ENCODE measurements around the gene F8. TPM values are rescaled to one million over a fixed set of nuclear protein-coding genes. Genes with fewer than 3 reads are reported as not detected.

The F8 gene
- total and polyA plus RNA-seq, 7 donors: 13.5 to 31.7 (median 17.6) TPM

DNA sequence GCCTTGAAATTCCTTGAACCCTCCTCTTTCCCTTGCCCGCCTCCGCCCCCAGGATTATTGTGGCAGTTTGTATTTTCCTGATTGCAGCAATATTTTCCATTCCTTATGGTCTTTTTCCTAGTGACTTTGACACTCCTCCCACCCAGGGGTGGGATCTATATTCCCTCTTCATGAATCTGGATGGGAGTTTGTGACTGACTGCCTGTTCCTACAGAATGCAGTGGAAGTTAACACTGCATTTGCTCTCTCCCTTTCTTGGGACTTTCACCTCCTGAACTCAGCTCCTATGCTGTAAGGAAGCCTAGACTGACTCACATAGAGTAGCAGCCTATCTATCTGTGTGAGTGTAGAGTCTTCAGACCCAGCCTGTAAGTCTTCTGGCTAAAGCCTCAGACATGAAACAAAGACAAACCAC lies 6.4 kb upstream of the F8 start:
- TF ChIP-seq, protein P1, sequence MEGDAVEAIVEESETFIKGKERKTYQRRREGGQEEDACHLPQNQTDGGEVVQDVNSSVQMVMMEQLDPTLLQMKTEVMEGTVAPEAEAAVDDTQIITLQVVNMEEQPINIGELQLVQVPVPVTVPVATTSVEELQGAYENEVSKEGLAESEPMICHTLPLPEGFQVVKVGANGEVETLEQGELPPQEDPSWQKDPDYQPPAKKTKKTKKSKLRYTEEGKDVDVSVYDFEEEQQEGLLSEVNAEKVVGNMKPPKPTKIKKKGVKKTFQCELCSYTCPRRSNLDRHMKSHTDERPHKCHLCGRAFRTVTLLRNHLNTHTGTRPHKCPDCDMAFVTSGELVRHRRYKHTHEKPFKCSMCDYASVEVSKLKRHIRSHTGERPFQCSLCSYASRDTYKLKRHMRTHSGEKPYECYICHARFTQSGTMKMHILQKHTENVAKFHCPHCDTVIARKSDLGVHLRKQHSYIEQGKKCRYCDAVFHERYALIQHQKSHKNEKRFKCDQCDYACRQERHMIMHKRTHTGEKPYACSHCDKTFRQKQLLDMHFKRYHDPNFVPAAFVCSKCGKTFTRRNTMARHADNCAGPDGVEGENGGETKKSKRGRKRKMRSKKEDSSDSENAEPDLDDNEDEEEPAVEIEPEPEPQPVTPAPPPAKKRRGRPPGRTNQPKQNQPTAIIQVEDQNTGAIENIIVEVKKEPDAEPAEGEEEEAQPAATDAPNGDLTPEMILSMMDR (IDR thresholded peaks at IDR 0.05): no peak
- 42 to 63% (median 60%) methylated on average over 2 of the region's 2 CpGs for WGBS, 3 donors
- H3K4me3 ChIP-seq: peak overlapping the region; percentile 76

DNA sequence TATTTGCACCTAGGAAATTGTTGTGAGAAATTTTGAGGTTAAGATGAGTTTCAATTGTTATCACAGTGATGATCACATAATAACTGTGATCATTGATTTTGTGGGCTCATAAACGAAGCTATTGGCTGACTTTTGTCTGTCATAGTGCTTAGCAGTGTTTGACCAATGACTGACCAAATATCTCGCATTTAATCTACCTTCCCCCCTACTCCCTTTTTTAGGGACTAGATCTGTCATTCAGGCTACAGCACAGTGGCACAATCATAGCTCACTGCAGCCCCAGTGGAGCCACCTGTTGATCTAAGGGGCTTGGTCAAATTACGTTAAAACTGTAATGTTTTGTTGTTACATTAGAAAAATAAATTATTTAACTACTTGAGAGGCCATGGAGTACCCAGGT lies 5.6 kb upstream of the F8 start:
- Histone ChIP-seq H3K4me1 (no peaks in the 10 kb centered on the region), H3K27me3 (ENCODE audit: insufficient read depth in 3 of 3, low read length in 2 of 3) (no peaks in the 10 kb centered on the region), H3K9me3 (no peaks in the 10 kb centered on the region), H3K27ac (peak overlapping the region; percentile 95), H3K4me3 (peak overlapping the region; percentile 76), H3K36me3 (ENCODE audit: insufficient read depth in 1 of 2, low read depth in 1 of 2) (no peaks in the 10 kb centered on the region)
- no peak for ATAC-seq
- intact Hi-C loops (cut with DNase I): loop anchor here (2.0 to 5.0 kb wide), 2 partner anchors 43 to 44 kb away; partner anchors contain the start of genes BRCC3 (in 2 of the 2), CMC4 (in 2 of the 2) and MTCP1 (in 2 of the 2)
- 7 to 28% (median 9%) methylated on average over 3 of the region's 3 CpGs for WGBS, 3 donors
- DNase-seq: no peak
- TF ChIP-seq, protein P1 (IDR thresholded peaks at IDR 0.05): no peak

More for the DNA sequence above, 6.4 kb upstream of the F8 start:
- H3K4me1 ChIP-seq: no peaks in the 10 kb centered on the region
- no peaks in the 10 kb centered on the region for H3K27me3 ChIP-seq (ENCODE audit: insufficient read depth in 3 of 3, low read length in 2 of 3)
- H3K36me3 ChIP-seq (ENCODE audit: insufficient read depth in 1 of 2, low read depth in 1 of 2): peaks cover 0 to 3% of the 10 kb centered on the region in 2 donors
- DNase-seq (no peak), ATAC-seq (peak in 1 of 4 donors; percentile 29)
- intact Hi-C loops (cut with DNase I): loop anchor here (2.0 to 5.0 kb wide), 2 partner anchors 42 to 43 kb away; partner anchors contain the start of genes BRCC3 (in 2 of the 2), CMC4 (in 2 of the 2) and MTCP1 (in 2 of the 2)
- no peaks in the 10 kb centered on the region for H3K9me3 ChIP-seq
- H3K27ac ChIP-seq: peak overlapping the region; percentile 95

DNA sequence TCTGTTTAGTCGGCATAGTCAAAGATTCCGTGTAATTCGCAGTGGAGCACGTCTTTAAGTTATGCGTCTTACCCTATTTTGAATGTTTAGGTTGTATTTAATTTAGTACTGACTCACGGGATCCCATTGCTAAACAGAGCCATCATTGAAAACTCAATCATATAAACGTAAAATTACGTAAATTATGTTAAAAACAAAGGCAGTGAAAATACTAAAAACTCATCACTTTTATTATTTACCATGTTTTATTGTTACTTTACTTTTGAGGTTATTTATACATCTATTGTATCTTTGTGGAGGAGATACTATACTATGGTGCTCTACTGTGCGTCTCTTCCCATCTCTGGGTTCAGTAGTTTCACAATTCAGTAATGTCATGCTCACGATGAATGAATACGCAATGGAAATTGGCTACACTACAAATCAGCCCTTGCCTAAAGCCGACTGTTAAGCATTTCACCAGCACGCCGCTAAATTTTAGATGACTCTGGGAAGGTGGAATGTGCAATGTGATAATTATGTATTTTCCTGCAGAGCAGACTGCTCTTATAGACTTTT lies 5.1 kb upstream of the F8 start:
- no peak for DNase-seq
- TF ChIP-seq, protein P1 (IDR thresholded peaks at IDR 0.05): no peak
- Histone ChIP-seq H3K27ac (peak overlapping the region; percentile 95), H3K9me3 (no peaks in the 10 kb centered on the region), H3K36me3 (ENCODE audit: insufficient read depth in 1 of 2, low read depth in 1 of 2) (no peaks in the 10 kb centered on the region), H3K27me3 (ENCODE audit: insufficient read depth in 3 of 3, low read length in 2 of 3) (no peaks in the 10 kb centered on the region), H3K4me1 (no peaks in the 10 kb centered on the region), H3K4me3 (peak overlapping the region; percentile 76)
- WGBS, 3 donors: 0 to 36% (median 0%) methylated on average over 14 of the region's 14 CpGs
- peak; percentile 37 to 73 (median 63) for ATAC-seq
- intact Hi-C loops (cut with DNase I): loop anchor here (2.0 to 5.0 kb wide), 2 partner anchors 43 to 45 kb away; partner anchors contain the start of genes BRCC3 (in 2 of the 2), CMC4 (in 2 of the 2) and MTCP1 (in 2 of the 2)

DNA sequence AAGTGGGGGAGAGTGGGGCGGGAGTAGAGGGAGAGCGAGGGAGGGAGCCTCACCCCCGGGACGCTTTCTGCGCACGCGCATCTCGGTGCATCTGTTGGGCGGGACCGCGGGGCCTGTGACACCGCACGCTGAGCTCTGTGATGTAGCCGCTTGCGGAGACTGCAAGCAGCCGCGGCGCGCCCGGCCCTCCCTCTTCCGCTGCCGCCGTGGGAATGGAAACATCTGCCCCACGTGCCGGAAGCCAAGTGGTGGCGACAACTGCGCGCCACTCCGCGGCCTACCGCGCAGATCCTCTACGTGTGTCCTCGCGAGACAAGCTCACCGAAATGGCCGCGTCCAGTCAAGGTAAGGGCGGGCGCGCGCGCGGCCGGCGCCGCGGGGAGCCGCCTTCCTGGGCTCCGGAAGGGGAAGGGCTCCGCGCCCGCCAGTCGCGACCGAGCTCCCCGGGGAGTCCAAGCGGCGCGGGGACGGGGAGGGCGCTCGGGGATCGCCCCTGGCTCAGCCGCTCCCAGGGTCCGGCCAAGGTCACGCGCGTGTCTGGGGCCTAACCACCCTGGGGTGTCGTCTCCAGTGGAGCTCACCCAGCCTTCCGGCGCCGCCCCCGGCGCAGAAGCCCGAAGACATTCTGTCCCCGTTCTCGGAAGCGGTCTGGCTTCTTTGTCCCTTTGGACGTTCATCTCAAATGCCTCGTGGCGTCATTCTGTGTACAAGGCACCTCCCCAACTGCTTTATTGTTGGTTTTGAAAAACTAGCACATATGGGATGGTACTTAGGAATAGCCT lies 4.4 kb upstream of the F8 start, which contains the start of gene FUNDC2:
Gene FUNDC2, plus strand, starts transcription at position 118 of the 782 bp plus-strand sequence. Its CDS starts 95 bp downstream, at position 213.
- no peaks in the 10 kb centered on the region for H3K27me3 ChIP-seq (ENCODE audit: insufficient read depth in 3 of 3, low read length in 2 of 3)
- 0 to 31% (median 1%) methylated on average over 13 to 82 of the region's 82 CpGs for WGBS, 3 donors
- no peaks in the 10 kb centered on the region for H3K9me3 ChIP-seq
- intact Hi-C loops (cut with DNase I): loop anchor here in 1 of 2 donors (5.0 kb wide), 1 partner anchor 45 kb away; the partner anchor contains the start of genes BRCC3, CMC4 and MTCP1
- H3K4me3 ChIP-seq: peak within 1 kb of the TSS; percentile 76
- no peaks in the 10 kb centered on the region for H3K4me1 ChIP-seq
- H3K27ac ChIP-seq: peak within 1 kb of the TSS; percentile 95
- ATAC-seq (peak; percentile 87 to 92 (median 90)), DNase-seq (peak; percentile 93 to 98)
- no peaks in the 10 kb centered on the region for H3K36me3 ChIP-seq (ENCODE audit: insufficient read depth in 1 of 2, low read depth in 1 of 2)
- TF ChIP-seq, protein P1 (IDR thresholded peaks at IDR 0.05): no peak

Measured in psoas muscle (tissue), 8 donors.